K562 (cell line): Measurements from ENCODE around the gene ZNF655. TPM values are rescaled to one million over a fixed set of nuclear protein-coding genes. Genes with fewer than 3 reads are reported as not detected.
A peak's percentile ranks its signal among the peaks of the same experiment; 100 is the strongest.

Experiments
- ATAC-seq: fragments of 200-7000 bp; cut with Tn5 transposase; 3 replicates; pipeline ENCODE4 v1.9.1; 2020; ENCODE audit warnings: moderate library complexity
- BruUV-seq: library from RNA; stranded (reverse); fragments of 400-500 nt; replicated peaks from 2 replicates; lab custom pipeline; 2021; lab: Mats Ljungman, UMichigan
- CTCF ChIA-PET: fragments of 300-600 bp; formaldehyde crosslinking; extraction: SDS; loops from one replicate; lab custom pipeline; 2021; ENCODE audit warnings: low intra/inter-chr PET ratio; lab: Yijun Ruan, JAX
- POLR2A ChIA-PET: fragments of 300-600, 350-650 bp; sonication (Branson Sonifier 250); formaldehyde crosslinking; extraction: SDS; loops from one replicate; lab custom pipeline; 2021; ENCODE audit warnings: antibody characterized with exemption, inconsistent platforms; lab: Yijun Ruan, JAX
- DNase-seq, 4 experiments: peaks; one replicate each; pipeline versions ENCODE4 v3.0.0 to v3.0.0-alpha.2; 2011 to 2018; ENCODE audit warnings: low spot score in 3 of 4, mixed read lengths in 3 of 4; ENCODE audit errors: extremely low read depth in 1 of 4
- FAIRE-seq: peaks from 2 replicates; lab custom pipeline; 2011; peaks lifted over from hg19 to GRCh38; lab: Jason Lieb, UNC
- H2AFZ ChIP-seq: 2 replicates; pipeline ENCODE4 v1.6.0; 2011; ENCODE audit warnings: low read depth, low read length, control low read depth, inconsistent platforms
- H3K27ac ChIP-seq: fragments of 200-600 bp; 3 replicates; pipeline ENCODE4 v1.8.0; 2011; ENCODE audit warnings: low read depth, mild to moderate bottlenecking, control low read depth, inconsistent platforms, low read length, moderate library complexity, mixed read lengths; ENCODE audit errors: extremely low read depth
- H3K27me3 ChIP-seq, 2 experiments: fragments of 300-600 bp in 1 of 2; 2 replicates in 1 of 2; 3 replicates in 1 of 2; pipeline versions ENCODE4 v1.6.0 to v1.8.0; 2011; ENCODE audit warnings: inconsistent platforms in 2 of 2, low read length in 2 of 2, mild to moderate bottlenecking in 1 of 2, mixed read lengths in 1 of 2, moderate library complexity in 1 of 2; ENCODE audit not compliant: control insufficient read depth in 2 of 2, insufficient read depth in 2 of 2
- H3K36me3 ChIP-seq: fragments of 300-600 bp; 3 replicates; pipeline ENCODE4 v1.8.0; 2011; ENCODE audit warnings: mild to moderate bottlenecking, low read length, inconsistent platforms; ENCODE audit not compliant: control insufficient read depth, insufficient read depth
- H3K4me1 ChIP-seq, 2 experiments: fragments of 200-600 bp in 1 of 2; replicated peaks in 1 of 2; 2 replicates in 1 of 2; 3 replicates in 1 of 2; pipeline versions ENCODE4 v1.5.1 to v1.8.0; 2011; ENCODE audit warnings: inconsistent platforms in 2 of 2, low read length in 2 of 2, mild to moderate bottlenecking in 1 of 2, mixed read lengths in 1 of 2, moderate library complexity in 1 of 2; ENCODE audit not compliant: control insufficient read depth in 2 of 2, insufficient read depth in 2 of 2
- H3K4me2 ChIP-seq: 2 replicates; pipeline ENCODE4 v1.6.1; 2011; ENCODE audit warnings: low read length, control low read depth, inconsistent platforms, mixed read lengths; ENCODE audit not compliant: insufficient read depth
- H3K4me3 ChIP-seq: fragments of 200-600 bp; sonication (generic), shearing (Covaris generic); 2 replicates; pipeline ENCODE4 v1.5.1; 2016; ENCODE audit warnings: control low read depth, inconsistent platforms
- H3K79me2 ChIP-seq: fragments of 200-600 bp; 3 replicates; pipeline ENCODE4 v1.8.0; 2011; ENCODE audit warnings: low read length, inconsistent platforms; ENCODE audit not compliant: control insufficient read depth, insufficient read depth
- H3K9ac ChIP-seq, 2 experiments: 2 replicates each; pipeline versions ENCODE4 v1.6.0 to v1.6.1; 2011; ENCODE audit warnings: low read depth in 2 of 2, low read length in 2 of 2, control low read depth in 1 of 2, inconsistent platforms in 1 of 2, mild to moderate bottlenecking in 1 of 2, mixed read lengths in 1 of 2; ENCODE audit not compliant: insufficient read depth in 1 of 2
- H3K9me1 ChIP-seq: one replicate; pipeline ENCODE4 v1.6.0; 2011; ENCODE audit warnings: inconsistent platforms, mild to moderate bottlenecking, low read length, moderate library complexity; ENCODE audit not compliant: control insufficient read depth, insufficient read depth
- H3K9me3 ChIP-seq: replicated peaks from 2 replicates; pipeline ENCODE4 v1.5.1; 2011; ENCODE audit warnings: low read depth, low read length, inconsistent platforms; ENCODE audit not compliant: control insufficient read depth, insufficient read depth
- H4K20me1 ChIP-seq: replicated peaks from 2 replicates; pipeline ENCODE4 v1.6.1; 2011; ENCODE audit warnings: low read length, inconsistent platforms, mixed read lengths; ENCODE audit not compliant: control insufficient read depth, insufficient read depth
- ATF3 ChIP-seq, 2 experiments: fragments of 450-650 bp in 1 of 2; sonication (generic) in 1 of 2; formaldehyde crosslinking in 1 of 2; IDR thresholded peaks in 1 of 2; conservative IDR thresholded peaks in 1 of 2; 2 replicates each; pipeline versions ENCODE4 v1.6.1 to v1.8.1; 2016 to 2023; ENCODE audit warnings: mild to moderate bottlenecking in 2 of 2, moderate library complexity in 2 of 2, inconsistent platforms in 1 of 2, missing genetic modification reagents in 1 of 2
- C11orf30 ChIP-seq: fragments of 450-650 bp; IDR thresholded peaks from 2 replicates; pipeline ENCODE4 v1.6.1; 2016; ENCODE audit warnings: low read depth, mild to moderate bottlenecking
- HNRNPUL1 ChIP-seq: fragments of 200-400 bp; formaldehyde crosslinking; IDR thresholded peaks from 2 replicates; pipeline ENCODE4 v1.6.1; 2017; ENCODE audit warnings: low read length
- NELFE ChIP-seq: IDR thresholded peaks from 2 replicates; pipeline ENCODE4 v1.6.1; 2011; ENCODE audit warnings: mild to moderate bottlenecking; ENCODE audit not compliant: insufficient read depth, insufficient read length
- RBFOX2 ChIP-seq: fragments of 200-400 bp; formaldehyde crosslinking; IDR thresholded peaks from 2 replicates; pipeline ENCODE4 v1.6.1; 2017; ENCODE audit warnings: low read depth, mild to moderate bottlenecking, low read length, moderate library complexity
- RREB1 ChIP-seq: fragments of 250-450 bp; sonication (Bioruptor Pico); IDR thresholded peaks from 2 replicates; pipeline ENCODE4 v1.4.0; 2020
- SMAD4 ChIP-seq: fragments of 250-450 bp; sonication (Bioruptor Pico); conservative IDR thresholded peaks from 2 replicates; pipeline ENCODE4 v1.8.0; 2021; ENCODE audit warnings: inconsistent platforms, mild to moderate bottlenecking, moderate library complexity
- TFE3 ChIP-seq: fragments of 450-650 bp; formaldehyde crosslinking; IDR thresholded peaks from 2 replicates; pipeline ENCODE4 v1.4.0; 2020; ENCODE audit warnings: mild to moderate bottlenecking, mixed read lengths
- ZKSCAN3 ChIP-seq: fragments of 250-450 bp; sonication (Bioruptor Pico); IDR thresholded peaks from 2 replicates; pipeline ENCODE4 v1.4.0; 2020
- ZNF143 ChIP-seq: sonication (generic); formaldehyde crosslinking; IDR thresholded peaks from 2 replicates; pipeline ENCODE4 v1.9.0; 2022; ENCODE audit warnings: mild to moderate bottlenecking, missing genetic modification reagents
- WGBS: fragments of 100-300 bp; shearing (Covaris generic); methylation state at CpG from one replicate; pipeline ENCODE4 v1.1.6; 2016; ENCODE audit warnings: low coverage, mixed read lengths; ENCODE audit not compliant: insufficient coverage; ENCODE audit errors: missing lambda C conversion rate; 5-methylcytosine and 5-hydroxymethylcytosine counted together
- in situ Hi-C: fragments of 300-500 bp; cut with MboI; formaldehyde crosslinking; loops from 4 replicates; pipeline ENCODE4 v1.15.0; 2018; ENCODE audit warnings: inconsistent platforms, mixed read lengths
- intact Hi-C: fragments of 100-400 bp; cut with micrococcal nuclease; formaldehyde crosslinking; loops from 2 replicates; pipeline ENCODE4 v1.14.2; 2022
- polyA plus RNA-seq, 8 experiments: library from polyadenylated mRNA; depleted of rRNA in 4 of 8; stranded (reverse) in 5 of 8; unstranded in 3 of 8; fragments of >200 nt; fragmentation: Nextera tagmentation in 2 of 8; fragmentation: Illumina TruSeq in 1 of 8; extraction: Ambion mirVana in 2 of 8; extraction: Trizol in 1 of 8; gene quantifications; 2 replicates each; pipeline versions ENCODE4 v1.2.1 to v1.2.3, GENCODE V29; 2011 to 2014; ENCODE audit warnings: inconsistent platforms in 1 of 8, missing spikeins in 1 of 8
- total RNA-seq, 7 experiments: library from RNA; depleted of rRNA in 6 of 7; stranded (reverse); fragments of >200 nt in 6 of 7; fragmentation: Illumina TruSeq in 2 of 7; extraction: Trizol in 2 of 7; gene quantifications; 2 replicates each; pipeline versions ENCODE4 v1.2.1 to v1.2.3, GENCODE V29; 2011 to 2021; ENCODE audit warnings: low replicate concordance in 1 of 7

The ZNF655 gene
- total and polyA plus RNA-seq, 9 of the 15 experiments (the other 6 are each of a cell fraction or from before 2014, with no cell fraction given), result 25.7 to 130 (median 95.2) TPM

GRCh38 chr7:99560834-99561736 lies 2.6 kb downstream of the ZNF655 start:
- no peak overlapping the region for H3K4me3 ChIP-seq
- H3K79me2 ChIP-seq, result peaks cover 80% of the 10 kb centered on the region
- H4K20me1 ChIP-seq, result peaks cover 15% of the 10 kb centered on the region; the same call in 1 of the 2 replicates
- intact Hi-C loops (no loop called here), in situ Hi-C loops (no loop called here)
- no peaks in the 10 kb centered on the region for H3K9me3 ChIP-seq
- no peak for DNase-seq
- H2AFZ ChIP-seq, result no peak overlapping the region
- no peak overlapping the region for H3K27ac ChIP-seq
- no peak overlapping the region for H3K4me2 ChIP-seq
- H3K4me1 ChIP-seq, result peaks cover 16 to 23% of the 10 kb centered on the region in 2 experiments
- peaks cover 8% of the 10 kb centered on the region for H3K9me1 ChIP-seq
- FAIRE-seq, result no peak
- ChIA-PET CTCF (interaction anchor here (0.5 kb wide), 1 partner anchor 570 kb away, joined by 4 read pairs; no protein-coding TSS in a partner anchor), POLR2A (interaction anchor here (0.6 to 4.5 kb wide), 4 partner anchors 10 to 532 kb away, joined by 3 to 31 read pairs (median 4); partner anchors contain the start of gene ZKSCAN5)
- no peak for ATAC-seq
- H3K36me3 ChIP-seq, result peaks cover 79% of the 10 kb centered on the region
- 91% methylated on average over 7 of the region's 7 CpGs for WGBS
- no peaks in the 10 kb centered on the region for H3K27me3 ChIP-seq
- BruUV-seq, result no TSS peak
- H3K9ac ChIP-seq, result peak overlapping the region; percentile 66 to 100; a peak in 3 of 4 replicates
- TF ChIP-seq NELFE (no peak), TFE3 (peak; percentile 32; the same call in 1 of the 2 replicates), HNRNPUL1 (no peak), C11orf30 (no peak), SMAD4 (CRISPR knock-in tag) (no peak), RBFOX2 (peak; percentile 29; the same call in 1 of the 2 replicates), ZKSCAN3 (CRISPR knock-in tag) (no peak), ATF3 (IDR thresholded peaks at IDR 0.05) (no peak), ATF3 (CRISPR knock-in tag; conservative IDR thresholded peaks at IDR 0.05) (0 out of 2 replicates have a peak, but pooled peaks have one; percentile 32), RREB1 (CRISPR knock-in tag) (no peak), ZNF143 (CRISPR knock-in tag) (0 out of 2 replicates have a peak, but pooled peaks have one; percentile 24)
